ENCODE results near the gene FOXP2. TPM values are rescaled to one million over a fixed set of nuclear protein-coding genes. Genes with fewer than 3 reads are reported as not detected.
"Not testable (repeated sequence)": the region's sequence is repeated elsewhere in the genome, so short reads cannot be mapped to it uniquely, and the experiment has no call there.

Gene FOXP2
- total RNA-seq, 1 donor from 2014 or later = 10.1 TPM

DNA sequence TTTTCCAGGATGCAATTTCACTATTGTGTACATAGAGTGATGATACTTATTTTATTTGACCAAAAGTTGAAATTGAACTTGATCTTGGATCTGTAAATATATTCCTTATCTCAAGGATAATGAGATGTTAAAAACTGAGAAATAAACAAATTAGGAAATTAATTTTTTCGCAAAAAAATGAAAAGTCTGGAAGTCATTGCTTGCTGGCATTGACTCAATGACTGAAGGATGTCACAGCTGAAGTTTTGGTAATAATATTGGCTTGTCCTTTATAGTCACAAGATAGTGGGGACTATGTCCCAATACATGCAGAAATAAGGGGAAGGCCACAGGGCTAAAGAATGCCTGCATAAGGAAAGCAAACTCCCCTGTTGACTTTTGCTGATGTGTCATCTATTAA lies 92.8 kb downstream of the FOXP2 start:
- no peak overlapping the region for H3K27ac ChIP-seq
- H3K4me1 ChIP-seq = no peaks in the 10 kb centered on the region
- H3K4me3 ChIP-seq = no peak overlapping the region
- no peak for DNase-seq
- TF ChIP-seq, protein P1, sequence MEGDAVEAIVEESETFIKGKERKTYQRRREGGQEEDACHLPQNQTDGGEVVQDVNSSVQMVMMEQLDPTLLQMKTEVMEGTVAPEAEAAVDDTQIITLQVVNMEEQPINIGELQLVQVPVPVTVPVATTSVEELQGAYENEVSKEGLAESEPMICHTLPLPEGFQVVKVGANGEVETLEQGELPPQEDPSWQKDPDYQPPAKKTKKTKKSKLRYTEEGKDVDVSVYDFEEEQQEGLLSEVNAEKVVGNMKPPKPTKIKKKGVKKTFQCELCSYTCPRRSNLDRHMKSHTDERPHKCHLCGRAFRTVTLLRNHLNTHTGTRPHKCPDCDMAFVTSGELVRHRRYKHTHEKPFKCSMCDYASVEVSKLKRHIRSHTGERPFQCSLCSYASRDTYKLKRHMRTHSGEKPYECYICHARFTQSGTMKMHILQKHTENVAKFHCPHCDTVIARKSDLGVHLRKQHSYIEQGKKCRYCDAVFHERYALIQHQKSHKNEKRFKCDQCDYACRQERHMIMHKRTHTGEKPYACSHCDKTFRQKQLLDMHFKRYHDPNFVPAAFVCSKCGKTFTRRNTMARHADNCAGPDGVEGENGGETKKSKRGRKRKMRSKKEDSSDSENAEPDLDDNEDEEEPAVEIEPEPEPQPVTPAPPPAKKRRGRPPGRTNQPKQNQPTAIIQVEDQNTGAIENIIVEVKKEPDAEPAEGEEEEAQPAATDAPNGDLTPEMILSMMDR (IDR thresholded peaks at IDR 0.05) = no peak
- H3K9me3 ChIP-seq = no peaks in the 10 kb centered on the region
- H3K27me3 ChIP-seq (ENCODE audit: low read depth) = no peaks in the 10 kb centered on the region
- ATAC-seq = no peak
- intact Hi-C loops (cut with DNase I) = no loop called here
- H3K36me3 ChIP-seq = no peaks in the 10 kb centered on the region

DNA sequence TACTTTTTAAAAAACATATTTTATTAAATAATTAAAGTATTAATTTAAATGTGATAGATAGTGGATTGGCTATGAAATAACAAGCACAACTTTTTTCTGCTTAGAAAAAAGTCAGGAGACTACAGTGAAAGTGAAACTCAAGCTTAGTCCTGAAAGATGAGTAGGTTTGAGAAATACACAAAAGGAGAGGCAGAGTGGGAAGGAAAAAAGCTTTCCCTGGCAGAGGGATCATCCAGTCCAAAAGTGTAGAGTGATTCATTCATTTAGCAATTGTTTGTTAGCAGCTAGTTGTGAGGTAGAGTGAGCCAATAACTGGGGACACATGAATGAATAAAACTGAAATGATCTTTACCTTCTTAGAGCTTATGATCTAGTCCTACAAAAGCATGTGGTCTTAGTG lies 93.5 kb downstream of the FOXP2 start:
- H3K4me3 ChIP-seq = no peak overlapping the region
- DNase-seq (no peak), ATAC-seq (no peak)
- no peaks in the 10 kb centered on the region for H3K36me3 ChIP-seq
- TF ChIP-seq, protein P1 (IDR thresholded peaks at IDR 0.05) = no peak
- H3K27ac ChIP-seq = no peak overlapping the region
- no peaks in the 10 kb centered on the region for H3K27me3 ChIP-seq (ENCODE audit: low read depth)
- H3K4me1 ChIP-seq = no peaks in the 10 kb centered on the region
- no peaks in the 10 kb centered on the region for H3K9me3 ChIP-seq
- intact Hi-C loops (cut with DNase I) = no loop called here

DNA sequence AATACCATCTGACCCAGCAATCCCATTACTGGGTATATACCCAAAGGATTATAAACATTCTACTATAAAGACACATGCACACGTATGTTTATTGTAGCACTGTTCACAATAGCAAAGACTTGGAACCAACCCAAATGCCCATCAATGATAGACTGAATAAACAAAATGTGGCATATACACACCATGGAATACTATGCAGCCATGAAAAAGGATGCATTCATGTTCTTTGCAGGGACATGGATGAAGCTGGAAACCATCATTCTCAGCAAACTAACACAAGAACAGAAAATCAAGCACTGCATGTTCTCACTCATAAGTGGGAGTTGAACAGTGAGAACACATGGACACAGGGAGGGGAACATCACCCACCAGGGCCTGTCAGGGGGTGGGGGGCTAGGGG lies 96.2 kb downstream of the FOXP2 start:
- ATAC-seq; H3K9me3 ChIP-seq; intact Hi-C loops (cut with DNase I); H3K36me3 ChIP-seq; DNase-seq; H3K27me3 ChIP-seq (ENCODE audit: low read depth); H3K4me3 ChIP-seq; H3K4me1 ChIP-seq; H3K27ac ChIP-seq: not testable (repeated sequence)

DNA sequence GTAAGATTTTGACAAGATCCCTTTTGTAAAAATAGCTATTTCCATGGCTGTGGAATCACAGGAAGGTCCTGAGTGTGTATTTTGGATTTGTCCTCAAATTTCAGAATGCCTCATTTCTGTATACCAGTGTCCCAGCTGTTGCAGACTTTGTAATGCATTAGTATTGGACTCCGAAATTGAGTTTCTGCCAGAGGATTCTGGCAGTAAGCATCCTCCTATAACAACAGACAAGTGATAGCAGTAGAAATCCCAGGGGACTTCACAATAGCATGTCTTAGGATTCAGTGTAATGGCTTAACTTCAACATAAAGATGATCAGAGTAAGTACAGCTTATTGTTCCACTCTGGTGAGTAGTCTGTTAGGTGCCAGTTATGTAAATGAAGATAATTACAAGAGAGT lies 104.6 kb downstream of the FOXP2 start:
- H3K27ac ChIP-seq = no peak overlapping the region
- no peaks in the 10 kb centered on the region for H3K4me1 ChIP-seq
- H3K9me3 ChIP-seq = no peaks in the 10 kb centered on the region
- DNase-seq = no peak
- TF ChIP-seq, protein P1 (IDR thresholded peaks at IDR 0.05) = no peak
- ATAC-seq = no peak
- no peaks in the 10 kb centered on the region for H3K36me3 ChIP-seq
- H3K27me3 ChIP-seq (ENCODE audit: low read depth) = no peaks in the 10 kb centered on the region
- intact Hi-C loops (cut with DNase I) = no loop called here
- no peak overlapping the region for H3K4me3 ChIP-seq

DNA sequence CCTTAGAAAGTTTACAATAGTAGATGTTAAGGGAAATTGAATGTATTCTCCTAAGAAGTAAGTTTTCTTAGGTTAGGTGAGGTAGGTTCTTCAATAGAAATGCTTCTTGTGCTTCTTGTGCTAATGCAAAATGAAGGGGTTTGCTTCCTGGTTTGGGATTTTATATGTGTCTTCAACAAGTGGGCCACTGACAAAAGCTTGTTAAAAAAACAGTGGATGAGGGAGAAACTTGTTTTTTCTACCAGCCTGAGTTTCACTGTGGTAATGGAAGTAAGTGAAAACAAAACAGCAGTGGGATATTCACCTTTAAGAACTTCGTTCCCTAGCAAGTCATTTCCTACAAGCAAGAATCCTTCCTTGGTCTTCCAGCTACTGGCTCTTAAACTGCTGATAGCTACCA lies 107.5 kb downstream of the FOXP2 start:
- H3K36me3 ChIP-seq = no peaks in the 10 kb centered on the region
- H3K27ac ChIP-seq = no peak overlapping the region
- intact Hi-C loops (cut with DNase I) = no loop called here
- no peak for ATAC-seq
- H3K4me1 ChIP-seq = no peaks in the 10 kb centered on the region
- no peaks in the 10 kb centered on the region for H3K9me3 ChIP-seq
- no peak overlapping the region for H3K4me3 ChIP-seq
- no peak for DNase-seq
- TF ChIP-seq, protein P1 (IDR thresholded peaks at IDR 0.05) = no peak
- no peaks in the 10 kb centered on the region for H3K27me3 ChIP-seq (ENCODE audit: low read depth)

DNA sequence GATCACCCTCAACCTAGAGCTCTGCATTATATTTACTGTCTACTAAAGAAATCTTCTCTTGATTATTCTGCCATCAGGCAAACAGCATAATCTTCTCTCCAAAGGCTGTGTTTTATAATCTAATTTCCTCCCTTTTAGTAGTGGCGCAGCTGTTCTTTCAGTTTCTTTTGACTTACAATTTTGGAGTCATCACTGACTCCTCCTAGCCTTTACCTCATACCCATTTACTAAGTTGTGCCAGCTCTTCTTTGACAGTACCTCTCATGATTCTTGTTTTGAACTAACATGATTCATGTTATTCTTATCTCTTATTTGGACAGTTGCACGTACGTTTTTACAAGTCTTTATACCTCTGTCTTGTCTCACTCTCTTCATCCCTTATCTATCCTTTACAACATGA lies 113.0 kb downstream of the FOXP2 start:
- intact Hi-C loops (cut with DNase I) = no loop called here
- DNase-seq = no peak
- Histone ChIP-seq H3K4me3 (no peak overlapping the region), H3K36me3 (no peaks in the 10 kb centered on the region), H3K9me3 (no peaks in the 10 kb centered on the region), H3K27ac (no peak overlapping the region), H3K27me3 (ENCODE audit: low read depth) (no peaks in the 10 kb centered on the region), H3K4me1 (no peaks in the 10 kb centered on the region)
- TF ChIP-seq, protein P1 (IDR thresholded peaks at IDR 0.05) = no peak
- no peak for ATAC-seq

Measured in lower lobe of right lung (tissue), 2 donors.